B cell (primary cell): ENCODE data around the gene KRT79. TPM values are rescaled to one million over a fixed set of nuclear protein-coding genes. Genes with fewer than 3 reads are reported as not detected.

Experiments used
- ATAC-seq: fragments of 200-7000 bp; cut with Tn5 transposase; one replicate; pipeline ENCODE4 v1.10.0; 2021; ENCODE audit warnings: low read depth, mild to moderate bottlenecking, moderate number of reproducible peaks, moderate library complexity
- CTCF ChIA-PET: fragments of 350-600 bp; sonication (Branson Sonifier 250); formaldehyde crosslinking; loops from one replicate; lab custom pipeline; 2021; ENCODE audit warnings: antibody characterized with exemption, inconsistent platforms; lab: Charles Lee
- POLR2A ChIA-PET: fragments of 350-600 bp; sonication (Branson Sonifier 250); formaldehyde crosslinking; loops from one replicate; lab custom pipeline; 2021; ENCODE audit warnings: antibody characterized with exemption; lab: Charles Lee
- DNase-seq: peaks from one replicate; pipeline ENCODE4 v3.0.0; 2013
- H2AFZ ChIP-seq: 2 replicates; pipeline ENCODE4 v1.6.1; 2012; ENCODE audit warnings: mild to moderate bottlenecking, low read depth, low read length; ENCODE audit not compliant: insufficient read depth, poor library complexity, severe bottlenecking
- H3K27ac ChIP-seq, 2 donors: 1 replicate in 1 of 2; 2 replicates in 1 of 2; pipeline ENCODE4 v1.5.1; 2012 to 2013; ENCODE audit warnings: low read length in 2 of 2, mild to moderate bottlenecking in 2 of 2, moderate library complexity in 1 of 2
- H3K27me3 ChIP-seq, 4 experiments: fragments of 200-600 bp in 1 of 4; sonication (generic) in 1 of 4; replicated peaks in 1 of 4; 1 replicate in 2 of 4; 2 replicates in 2 of 4; pipeline versions ENCODE4 v1.6.1 to v1.7.0; 2013 to 2016; ENCODE audit warnings: low read length in 3 of 4, mild to moderate bottlenecking in 2 of 4, mixed read lengths in 1 of 4, moderate library complexity in 1 of 4; ENCODE audit not compliant: insufficient read depth in 4 of 4, control insufficient read depth in 3 of 4; ENCODE audit errors: control extremely low read depth in 1 of 4
- H3K36me3 ChIP-seq, 2 experiments: replicated peaks in 1 of 2; 1 replicate in 1 of 2; 2 replicates in 1 of 2; pipeline versions ENCODE4 v1.6.1 to v1.7.1; 2013; ENCODE audit warnings: low read length in 1 of 2; ENCODE audit not compliant: insufficient read depth in 2 of 2, control insufficient read depth in 1 of 2; ENCODE audit errors: control extremely low read depth in 1 of 2, extremely low read depth in 1 of 2
- H3K4me1 ChIP-seq, 2 donors: fragments of 200-600 bp in 1 of 2; sonication (generic) in 1 of 2; 1 replicate in 1 of 2; 2 replicates in 1 of 2; pipeline versions ENCODE4 v1.5.1 to v1.6.1; 2013 to 2017; ENCODE audit warnings: low read length in 2 of 2; ENCODE audit not compliant: control insufficient read depth in 2 of 2, insufficient read depth in 2 of 2
- H3K4me2 ChIP-seq: replicated peaks from 2 replicates; pipeline ENCODE3; 2012; ENCODE audit warnings: mild to moderate bottlenecking, low read depth, low read length; ENCODE audit not compliant: poor library complexity, severe bottlenecking
- H3K4me3 ChIP-seq, 5 experiments: fragments of 200-600 bp in 1 of 5; sonication (generic) in 1 of 5; 1 replicate in 3 of 5; 2 replicates in 2 of 5; pipeline versions ENCODE4 v1.5.1 to v1.7.0; 2011 to 2016; ENCODE audit warnings: low read length in 4 of 5, mild to moderate bottlenecking in 4 of 5, low read depth in 2 of 5, control low read depth in 1 of 5, moderate library complexity in 1 of 5; ENCODE audit not compliant: insufficient read depth in 1 of 5; ENCODE audit errors: control extremely low read depth in 1 of 5, extremely low read depth in 1 of 5
- H3K79me2 ChIP-seq: fragments of 200-600 bp; sonication (generic); one replicate; pipeline ENCODE4 v1.6.0; 2016; ENCODE audit warnings: low read length; ENCODE audit not compliant: control insufficient read depth, insufficient read depth
- H3K9ac ChIP-seq: fragments of 200-600 bp; sonication (generic); 2 replicates; pipeline ENCODE4 v1.6.1; 2017; ENCODE audit warnings: mild to moderate bottlenecking, low read length, moderate library complexity
- H3K9me3 ChIP-seq, 3 donors: one replicate each; pipeline versions ENCODE4 v1.6.1 to v1.7.1; 2013; ENCODE audit warnings: low read length in 2 of 3; ENCODE audit not compliant: control insufficient read depth in 2 of 3, insufficient read depth in 1 of 3; ENCODE audit errors: control extremely low read depth in 1 of 3
- H4K20me1 ChIP-seq: 2 replicates; pipeline ENCODE4 v1.6.0; 2012; ENCODE audit warnings: mild to moderate bottlenecking, low read length; ENCODE audit not compliant: insufficient read depth, control insufficient read depth, poor library complexity, severe bottlenecking
- H3K27ac Mint-ChIP-seq: one replicate; pipeline ENCODE4 v1.8.0; 2021; ENCODE audit warnings: mixed read lengths
- H3K27me3 Mint-ChIP-seq: one replicate; pipeline ENCODE4 v1.8.0; 2021; ENCODE audit warnings: mixed read lengths
- H3K4me1 Mint-ChIP-seq: one replicate; pipeline ENCODE4 v1.8.0; 2021; ENCODE audit warnings: mixed read lengths
- H3K4me3 Mint-ChIP-seq: one replicate; pipeline ENCODE4 v1.8.0; 2021; ENCODE audit warnings: mixed read lengths
- H3K9me3 Mint-ChIP-seq: one replicate; pipeline ENCODE4 v1.8.0; 2022; ENCODE audit warnings: mixed read lengths; ENCODE audit not compliant: insufficient read depth
- CTCF ChIP-seq: fragments of 200-600 bp; IDR thresholded peaks from one replicate; pipeline ENCODE4 v1.8.0; 2022; ENCODE audit warnings: antibody characterized with exemption, mild to moderate bottlenecking
- EZH2 ChIP-seq: IDR thresholded peaks from 2 replicates; pipeline ENCODE4 v1.6.1; 2012; ENCODE audit warnings: borderline replicate concordance, low read depth, mild to moderate bottlenecking, moderate library complexity, low read length; ENCODE audit not compliant: insufficient read depth, poor library complexity, severe bottlenecking
- WGBS: methylation state at CpG from one replicate; pipeline ENCODE4 v1.1.5; 2013; ENCODE audit warnings: missing lambda C conversion rate; ENCODE audit not compliant: insufficient coverage; 5-methylcytosine and 5-hydroxymethylcytosine counted together
- intact Hi-C: fragments of 100-400 bp; cut with micrococcal nuclease; formaldehyde crosslinking; loops from one replicate; pipeline ENCODE4 v1.10.0; 2022
- polyA plus RNA-seq: library from polyadenylated mRNA; depleted of rRNA; stranded (reverse); fragments of >200 nt; gene quantifications from 2 replicates; pipeline ENCODE4 v1.2.3, GENCODE V29; 2012
- total RNA-seq, 2 donors: library from RNA; stranded (reverse); fragments of 120-200 nt in 1 of 2; gene quantifications; 1 replicate in 1 of 2; 2 replicates in 1 of 2; pipeline versions ENCODE4 v1.2.3 to v1.2.4, GENCODE V29; 2013 to 2022

Gene KRT79
- total and polyA plus RNA-seq, 2 donors (not counting 1 experiment from before 2014, with no cell fraction given), result not detected

GRCh38 chr12:52837781-52838608 is 3.9 kb upstream of the KRT79 start:
- no peaks in the 10 kb centered on the region for H3K4me1 ChIP-seq
- 100% methylated on average over 2 of the region's 6 CpGs for WGBS
- no peaks in the 10 kb centered on the region for H3K4me1 Mint-ChIP-seq
- ATAC-seq (no peak), DNase-seq (no peak)
- no peak overlapping the region for H3K9ac ChIP-seq
- no peak overlapping the region for H3K27ac Mint-ChIP-seq
- H2AFZ ChIP-seq, result no peak overlapping the region
- H3K27ac ChIP-seq, result no peak overlapping the region
- no peak overlapping the region for H3K4me2 ChIP-seq
- peaks cover 54% of the 10 kb centered on the region for H3K27me3 Mint-ChIP-seq
- no peaks in the 10 kb centered on the region for H4K20me1 ChIP-seq
- no peaks in the 10 kb centered on the region for H3K9me3 ChIP-seq
- POLR2A ChIA-PET, result no interaction called here
- H3K79me2 ChIP-seq, result no peaks in the 10 kb centered on the region
- TF ChIP-seq EZH2 (no peak), CTCF (no peak)
- no peak overlapping the region for H3K4me3 Mint-ChIP-seq
- H3K9me3 Mint-ChIP-seq, result no peaks in the 10 kb centered on the region
- peaks cover 0 to 3% (median 0%) of the 10 kb centered on the region in 4 experiments for H3K27me3 ChIP-seq
- H3K4me3 ChIP-seq, result no peak overlapping the region
- intact Hi-C loops, result no loop called here
- no peaks in the 10 kb centered on the region for H3K36me3 ChIP-seq
- CTCF ChIA-PET, result no interaction called here

- no peaks in the 10 kb centered on the region for H3K4me1 Mint-ChIP-seq
- Histone ChIP-seq H3K36me3 (no peaks in the 10 kb centered on the region), H3K4me1 (no peaks in the 10 kb centered on the region), H3K4me2 (no peak overlapping the region), H3K4me3 (no peak overlapping the region), H3K27ac (no peak overlapping the region), H3K79me2 (no peaks in the 10 kb centered on the region), H3K9ac (no peak overlapping the region), H3K9me3 (no peaks in the 10 kb centered on the region), H4K20me1 (no peaks in the 10 kb centered on the region), H3K27me3 (peaks cover 0 to 2% (median 0%) of the 10 kb centered on the region in 4 experiments), H2AFZ (no peak overlapping the region)
- POLR2A ChIA-PET, result no interaction called here
- 79% methylated on average over 4 of the region's 9 CpGs for WGBS
- CTCF ChIA-PET, result no interaction called here
- H3K27ac Mint-ChIP-seq, result no peak overlapping the region
- ATAC-seq (no peak), DNase-seq (no peak)
- intact Hi-C loops, result no loop called here
- no peaks in the 10 kb centered on the region for H3K9me3 Mint-ChIP-seq
- peaks cover 55% of the 10 kb centered on the region for H3K27me3 Mint-ChIP-seq
- no peak overlapping the region for H3K4me3 Mint-ChIP-seq
- TF ChIP-seq EZH2 (no peak), CTCF (no peak)
Measured at GRCh38 chr12:52837413-52837741, 3.3 kb upstream of the KRT79 start.
